IMR-90 (cell line): Measurements from ENCODE around the gene CRISPLD2. TPM values are rescaled to one million over a fixed set of nuclear protein-coding genes. Genes with fewer than 3 reads are reported as not detected.
A peak's percentile ranks its signal among the peaks of the same experiment; 100 is the strongest.

Source experiments
- ATAC-seq: fragments of 200-7000 bp; cut with Tn5 transposase; 2 replicates; pipeline ENCODE4 v1.9.1; 2020; ENCODE audit warnings: low read depth, mild to moderate bottlenecking, moderate library complexity
- BruUV-seq: library from RNA; stranded (reverse); fragments of 400-500 nt; replicated peaks from 2 replicates; lab custom pipeline; 2021; lab: Mats Ljungman, UMichigan
- CTCF ChIA-PET: fragments of 300-600 bp; formaldehyde crosslinking; extraction: SDS; loops from one replicate; lab custom pipeline; 2021; ENCODE audit warnings: antibody characterized with exemption; lab: Yijun Ruan, JAX
- POLR2A ChIA-PET: fragments of 300-600 bp; sonication (Branson Sonifier 250); formaldehyde crosslinking; loops from one replicate; lab custom pipeline; 2022; ENCODE audit warnings: antibody characterized with exemption; ENCODE audit not compliant: unreplicated experiment; lab: Charles Lee
- DNase-seq: peaks from one replicate; pipeline ENCODE4 v3.0.0; 2013
- H2AFZ ChIP-seq: replicated peaks from 2 replicates; pipeline ENCODE3; 2013; ENCODE audit warnings: low read length, mild to moderate bottlenecking; ENCODE audit not compliant: poor library complexity
- H2AK5ac ChIP-seq: 2 replicates; pipeline ENCODE4 v1.6.1; 2013; ENCODE audit warnings: low read depth, low read length, inconsistent platforms
- H2AK9ac ChIP-seq: replicated peaks from 2 replicates; pipeline ENCODE3; 2013; ENCODE audit warnings: mild to moderate bottlenecking, low read depth, low read length, moderate library complexity; ENCODE audit not compliant: poor library complexity
- H2BK120ac ChIP-seq: 2 replicates; pipeline ENCODE4 v1.6.1; 2013; ENCODE audit warnings: low read depth, low read length, inconsistent platforms
- H2BK15ac ChIP-seq: 3 replicates; pipeline ENCODE4 v1.6.1; 2013; ENCODE audit warnings: low read depth, low read length, inconsistent platforms
- H2BK20ac ChIP-seq: 2 replicates; pipeline ENCODE4 v1.6.1; 2013; ENCODE audit warnings: low read depth, mild to moderate bottlenecking, inconsistent platforms, low read length, moderate library complexity
- H2BK5ac ChIP-seq: 2 replicates; pipeline ENCODE4 v1.6.1; 2013; ENCODE audit warnings: mild to moderate bottlenecking, low read depth, low read length, inconsistent platforms; ENCODE audit not compliant: poor library complexity, severe bottlenecking
- H3K14ac ChIP-seq: replicated peaks from 2 replicates; pipeline ENCODE4 v1.6.1; 2013; ENCODE audit warnings: low read depth, low read length, inconsistent platforms
- H3K18ac ChIP-seq: 2 replicates; pipeline ENCODE4 v1.6.1; 2013; ENCODE audit warnings: low read depth, low read length, control low read depth
- H3K23ac ChIP-seq: 2 replicates; pipeline ENCODE4 v1.6.1; 2013; ENCODE audit warnings: low read depth, low read length, inconsistent platforms
- H3K27ac ChIP-seq: 2 replicates; pipeline ENCODE4 v1.5.1; 2013; ENCODE audit warnings: mild to moderate bottlenecking, control low read depth, low read length; ENCODE audit not compliant: insufficient read depth
- H3K27me3 ChIP-seq: 2 replicates; pipeline ENCODE4 v1.6.1; 2013; ENCODE audit warnings: low read length; ENCODE audit not compliant: control insufficient read depth, insufficient read depth
- H3K36me3 ChIP-seq: 2 replicates; pipeline ENCODE4 v1.6.1; 2013; ENCODE audit warnings: low read length, mixed read lengths; ENCODE audit not compliant: control insufficient read depth, insufficient read depth
- H3K4ac ChIP-seq: 2 replicates; pipeline ENCODE4 v1.6.1; 2013; ENCODE audit warnings: low read depth, low read length, inconsistent platforms
- H3K4me1 ChIP-seq: 2 replicates; pipeline ENCODE4 v1.6.1; 2013; ENCODE audit warnings: low read length, mixed read lengths; ENCODE audit not compliant: control insufficient read depth, insufficient read depth
- H3K4me2 ChIP-seq: 2 replicates; pipeline ENCODE4 v1.6.1; 2013; ENCODE audit warnings: low read depth, mild to moderate bottlenecking, control low read depth, low read length, moderate library complexity
- H3K4me3 ChIP-seq: 2 replicates; pipeline ENCODE4 v1.5.1; 2013; ENCODE audit warnings: low read depth, mild to moderate bottlenecking, control low read depth, low read length, moderate library complexity; ENCODE audit not compliant: insufficient read depth
- H3K56ac ChIP-seq: 2 replicates; pipeline ENCODE4 v1.6.1; 2013; ENCODE audit warnings: low read length, inconsistent platforms; ENCODE audit not compliant: insufficient read depth; ENCODE audit errors: extremely low read depth
- H3K79me1 ChIP-seq, 2 experiments: 2 replicates each; pipeline ENCODE4 v1.6.1; 2013; ENCODE audit warnings: low read length in 2 of 2, inconsistent platforms in 1 of 2, low read depth in 1 of 2
- H3K9ac ChIP-seq: 2 replicates; pipeline ENCODE4 v1.6.1; 2013; ENCODE audit warnings: low read depth, low read length, control low read depth
- H3K9me1 ChIP-seq: 2 replicates; pipeline ENCODE4 v1.6.1; 2013; ENCODE audit warnings: low read length, inconsistent platforms; ENCODE audit not compliant: insufficient read depth
- H3K9me3 ChIP-seq: 2 replicates; pipeline ENCODE4 v1.6.1; 2013; ENCODE audit warnings: low read length; ENCODE audit not compliant: control insufficient read depth, insufficient read depth
- H4K20me1 ChIP-seq: 2 replicates; pipeline ENCODE4 v1.6.1; 2013; ENCODE audit warnings: low read length, inconsistent platforms; ENCODE audit not compliant: insufficient read depth
- H4K5ac ChIP-seq: 2 replicates; pipeline ENCODE4 v1.6.1; 2013; ENCODE audit warnings: mild to moderate bottlenecking, low read depth, low read length, control low read depth
- H4K8ac ChIP-seq, 2 experiments: 2 replicates each; pipeline ENCODE4 v1.6.1; 2013; ENCODE audit warnings: low read depth in 2 of 2, low read length in 2 of 2, control low read depth in 1 of 2, inconsistent platforms in 1 of 2
- H4K91ac ChIP-seq: 2 replicates; pipeline ENCODE4 v1.6.1; 2013; ENCODE audit warnings: low read depth, low read length, inconsistent platforms; ENCODE audit not compliant: insufficient read depth
- BHLHE40 ChIP-seq: fragments of 150-350 bp; IDR thresholded peaks from 2 replicates; pipeline ENCODE4 v1.6.1; 2016; ENCODE audit warnings: mild to moderate bottlenecking, low read depth, low read length
- CEBPB ChIP-seq: IDR thresholded peaks from 2 replicates; pipeline ENCODE4 v1.6.1; 2012; ENCODE audit warnings: low read depth, low read length, improper control_type of control experiment
- CHD1 ChIP-seq: IDR thresholded peaks from 2 replicates; pipeline ENCODE4 v1.6.1; 2012; ENCODE audit warnings: low read depth, low read length, improper control_type of control experiment
- CTCF ChIP-seq: conservative IDR thresholded peaks from 2 replicates; pipeline ENCODE4 v1.5.1; 2012; ENCODE audit warnings: mild to moderate bottlenecking, low read depth, low read length, improper control_type of control experiment
- ELK1 ChIP-seq: fragments of 150-350 bp; IDR thresholded peaks from 2 replicates; pipeline ENCODE4 v1.6.1; 2016; ENCODE audit warnings: low read depth, mild to moderate bottlenecking, low read length, moderate library complexity, borderline replicate concordance
- MAZ ChIP-seq: IDR thresholded peaks from 2 replicates; pipeline ENCODE4 v1.6.1; 2012; ENCODE audit warnings: low read depth, mild to moderate bottlenecking, low read length, improper control_type of control experiment, moderate library complexity, borderline replicate concordance
- MXI1 ChIP-seq: IDR thresholded peaks from 2 replicates; pipeline ENCODE4 v1.6.1; 2012; ENCODE audit warnings: low read depth, mild to moderate bottlenecking, low read length, moderate library complexity, borderline replicate concordance
- NFE2L2 ChIP-seq: fragments of 150-350 bp; IDR thresholded peaks from 2 replicates; pipeline ENCODE4 v1.6.1; 2016; ENCODE audit warnings: low read depth, mild to moderate bottlenecking, low read length
- POLR2A ChIP-seq: IDR thresholded peaks from 2 replicates; pipeline ENCODE4 v1.6.1; 2012; ENCODE audit warnings: mild to moderate bottlenecking, low read depth, low read length
- RAD21 ChIP-seq: IDR thresholded peaks from 2 replicates; pipeline ENCODE4 v1.6.1; 2012; ENCODE audit warnings: low read length, improper control_type of control experiment
- RCOR1 ChIP-seq: IDR thresholded peaks from 2 replicates; pipeline ENCODE4 v1.6.1; 2012; ENCODE audit warnings: mild to moderate bottlenecking, low read length, improper control_type of control experiment; ENCODE audit not compliant: insufficient replicate concordance
- SMC3 ChIP-seq: fragments of 150-350 bp; IDR thresholded peaks from 2 replicates; pipeline ENCODE4 v1.6.1; 2016; ENCODE audit warnings: low read depth, mild to moderate bottlenecking, antibody characterized with exemption, low read length, moderate library complexity
- USF2 ChIP-seq: fragments of 150-350 bp; IDR thresholded peaks from 2 replicates; pipeline ENCODE4 v1.6.1; 2017; ENCODE audit warnings: mild to moderate bottlenecking, antibody characterized with exemption, low read length, low read depth
- WGBS, 2 experiments: methylation state at CpG; one replicate each; pipeline versions ENCODE4 v1.1.5 to v1.1.7; 2013; ENCODE audit warnings: missing lambda C conversion rate in 2 of 2; ENCODE audit not compliant: insufficient read length in 1 of 2; ENCODE audit errors: extremely low coverage in 2 of 2; 5-methylcytosine and 5-hydroxymethylcytosine counted together
- dilution Hi-C: fragments of 300-500 bp; cut with HindIII; formaldehyde crosslinking; loops from one replicate; pipeline ENCODE4 v1.14.3; 2018; ENCODE audit warnings: low sequenced_read_pairs; ENCODE audit not compliant: unreplicated experiment
- in situ Hi-C: fragments of 300-500 bp; cut with MboI; formaldehyde crosslinking; loops from 3 replicates; pipeline ENCODE4 v1.14.3; 2019; ENCODE audit warnings: low sequenced_read_pairs, inconsistent platforms, mixed read lengths
- intact Hi-C: fragments of 100-400 bp; cut with micrococcal nuclease; formaldehyde crosslinking; loops from 2 replicates; pipeline ENCODE4 v1.10.0; 2022
- polyA plus RNA-seq, 3 experiments: library from polyadenylated mRNA; depleted of rRNA; stranded (reverse); fragments of >200 nt; gene quantifications; 2 replicates each; pipeline ENCODE4 v1.2.3, GENCODE V29; 2012; ENCODE audit warnings: low replicate concordance in 1 of 3
- total RNA-seq: library from RNA; depleted of rRNA; stranded (reverse); fragments of >200 nt; gene quantifications from 2 replicates; pipeline ENCODE4 v1.2.3, GENCODE V29; 2012

CRISPLD2 gene
- total and polyA plus RNA-seq, 2 of the 4 experiments (the other 2 are of a cell fraction), result 23.1 to 37.5 TPM

- Histone ChIP-seq H2AFZ (no peak overlapping the region), H3K79me1 (no peaks in the 10 kb centered on the region), H3K4ac (no peak overlapping the region), H3K27me3 (no peaks in the 10 kb centered on the region), H3K9ac (no peak overlapping the region), H2BK120ac (no peak overlapping the region), H4K5ac (no peak overlapping the region), H2BK5ac (no peak overlapping the region), H3K27ac (no peak overlapping the region), H3K36me3 (no peaks in the 10 kb centered on the region), H2BK20ac (0 out of 2 replicates have a peak overlapping the region, but pooled peaks have one; percentile 20), H2AK9ac (no peak overlapping the region), H3K56ac (no peak overlapping the region), H2AK5ac (peak overlapping the region; percentile 17; the same call in 1 of the 2 replicates), H2BK15ac (no peak overlapping the region), H3K4me3 (no peak overlapping the region), H3K9me1 (peaks cover 16% of the 10 kb centered on the region), H4K20me1 (no peaks in the 10 kb centered on the region), H4K8ac (no peak overlapping the region), H3K23ac (no peak overlapping the region), H3K9me3 (no peaks in the 10 kb centered on the region), H3K4me1 (peaks cover 18% of the 10 kb centered on the region), H3K14ac (no peak overlapping the region), H3K18ac (no peak overlapping the region), H4K91ac (no peak overlapping the region), H3K4me2 (no peak overlapping the region)
- in situ Hi-C loops, result no loop called here
- DNase-seq (no peak), ATAC-seq (no peak)
- no TSS peak for BruUV-seq
- ChIA-PET POLR2A (no interaction called here), CTCF (no interaction called here)
- dilution Hi-C loops, result no loop called here
- intact Hi-C loops, result no loop called here
- TF ChIP-seq RAD21 (no peak), CHD1 (no peak), NFE2L2 (no peak), USF2 (no peak), CEBPB (no peak), CTCF (no peak), RCOR1 (no peak), SMC3 (no peak), MAZ (no peak), MXI1 (no peak), POLR2A (no peak), ELK1 (no peak), BHLHE40 (no peak)
- WGBS, 2 experiments, result 92% methylated on average over 2 of the region's 6 CpGs; no CpG with 5 or more reads in 1 of the 2 experiments
These were observed 28.3 kb upstream of the CRISPLD2 start for GRCh38 chr16:84791501-84791900.
